A673 (cell line): ENCODE measurements around the gene MGAT4A.

Experiments used
- CTCF ChIP-seq: fragments of 300-800, 200-600 bp; sonication (generic); conservative IDR thresholded peaks from 2 replicates; pipeline ENCODE4 v1.5.1; 2017; ENCODE audit warnings: low read depth, mild to moderate bottlenecking, antibody characterized with exemption, low read length, moderate library complexity, mixed read lengths
- EZH2 ChIP-seq: fragments of 200-600 bp; sonication (generic); IDR thresholded peaks from 2 replicates; pipeline ENCODE4 v1.6.1; 2017; ENCODE audit warnings: borderline replicate concordance, low read depth, mild to moderate bottlenecking, mixed read lengths, antibody characterized with exemption, low read length; ENCODE audit not compliant: poor library complexity, severe bottlenecking

GRCh38 chr2:98691303-98691702, 39.6 kb downstream of the MGAT4A start:
- TF ChIP-seq CTCF (no peak), EZH2 (no peak)
